ENCODE measurements around the gene SLC66A1. TPM values are rescaled to one million over a fixed set of nuclear protein-coding genes. Genes with fewer than 3 reads are reported as not detected.
A peak's percentile ranks its signal among the peaks of the same experiment; 100 is the strongest.

Gene SLC66A1
- total RNA-seq, 6 experiments from 2014 or later, result 8.4 to 20.6 (median 11.2) TPM

DNA sequence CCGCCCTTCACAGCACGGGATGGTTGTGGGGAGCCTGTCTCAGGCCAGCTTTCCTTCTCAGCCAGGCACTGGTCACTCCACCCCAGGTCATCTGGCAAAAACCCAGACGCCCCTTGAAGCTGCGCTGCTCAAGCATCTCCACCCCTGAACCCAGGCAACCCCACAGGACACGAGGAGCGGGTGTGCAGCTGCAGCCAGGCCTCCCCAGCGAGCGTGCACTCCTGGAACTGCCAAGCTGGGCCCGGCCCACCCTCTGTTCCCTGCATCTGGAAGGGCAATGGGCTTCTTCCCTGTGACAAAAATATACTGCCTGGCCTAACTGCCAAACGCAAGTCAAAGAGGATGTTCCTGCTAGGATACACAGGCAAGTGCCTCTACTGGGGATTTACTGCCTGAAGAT is 39.7 kb downstream of the SLC66A1 start:
- Histone ChIP-seq H3K36me3 (peaks cover 0 to 53% (median 22%) of the 10 kb centered on the region in 4 donors), H3K4me1 (no peaks in the 10 kb centered on the region), H3K27me3 (no peaks in the 10 kb centered on the region), H3K9me3 (no peaks in the 10 kb centered on the region), H3K27ac (no peak overlapping the region), H3K4me3 (no peak overlapping the region)
- intact Hi-C loops (cut with DNase I), result no loop called here
- TF ChIP-seq POLR2A (IDR thresholded peaks at IDR 0.05), result no peak
- TF ChIP-seq, protein P1, sequence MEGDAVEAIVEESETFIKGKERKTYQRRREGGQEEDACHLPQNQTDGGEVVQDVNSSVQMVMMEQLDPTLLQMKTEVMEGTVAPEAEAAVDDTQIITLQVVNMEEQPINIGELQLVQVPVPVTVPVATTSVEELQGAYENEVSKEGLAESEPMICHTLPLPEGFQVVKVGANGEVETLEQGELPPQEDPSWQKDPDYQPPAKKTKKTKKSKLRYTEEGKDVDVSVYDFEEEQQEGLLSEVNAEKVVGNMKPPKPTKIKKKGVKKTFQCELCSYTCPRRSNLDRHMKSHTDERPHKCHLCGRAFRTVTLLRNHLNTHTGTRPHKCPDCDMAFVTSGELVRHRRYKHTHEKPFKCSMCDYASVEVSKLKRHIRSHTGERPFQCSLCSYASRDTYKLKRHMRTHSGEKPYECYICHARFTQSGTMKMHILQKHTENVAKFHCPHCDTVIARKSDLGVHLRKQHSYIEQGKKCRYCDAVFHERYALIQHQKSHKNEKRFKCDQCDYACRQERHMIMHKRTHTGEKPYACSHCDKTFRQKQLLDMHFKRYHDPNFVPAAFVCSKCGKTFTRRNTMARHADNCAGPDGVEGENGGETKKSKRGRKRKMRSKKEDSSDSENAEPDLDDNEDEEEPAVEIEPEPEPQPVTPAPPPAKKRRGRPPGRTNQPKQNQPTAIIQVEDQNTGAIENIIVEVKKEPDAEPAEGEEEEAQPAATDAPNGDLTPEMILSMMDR (IDR thresholded peaks at IDR 0.05), result no peak
- 89% methylated on average over 6 of the region's 10 CpGs for WGBS (ENCODE audit: insufficient coverage, low coverage, low lambda C conversion rate, missing lambda C conversion rate)
- ATAC-seq, result no peak
- DNase-seq, result peak in 1 of 3 donors; percentile 43

DNA sequence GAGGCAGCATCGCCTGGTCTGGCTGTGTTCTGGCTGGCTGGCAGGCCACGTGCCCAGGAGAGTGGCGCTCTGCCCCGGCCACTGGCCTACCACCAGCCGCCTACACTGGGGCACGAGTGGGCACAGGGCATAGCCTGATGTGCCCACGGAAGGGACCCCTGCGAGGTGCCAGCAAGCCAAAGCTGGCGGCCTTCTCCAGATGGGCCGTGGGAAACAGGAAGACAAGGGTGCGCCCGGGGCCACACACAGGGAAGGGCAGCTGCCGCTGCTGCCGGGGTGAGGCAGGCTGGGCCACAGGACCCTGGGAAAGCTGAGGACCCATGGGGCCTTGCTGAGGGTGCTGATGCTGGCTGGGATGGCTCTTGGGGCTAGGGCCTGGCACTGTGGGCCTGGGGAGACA is 40.7 kb downstream of the SLC66A1 start:
- peak in 1 of 3 donors; percentile 48 for DNase-seq
- no peak for TF ChIP-seq POLR2A (IDR thresholded peaks at IDR 0.05)
- TF ChIP-seq, protein P1 (IDR thresholded peaks at IDR 0.05), result no peak
- ATAC-seq, result no peak
- WGBS (ENCODE audit: insufficient coverage, low coverage, low lambda C conversion rate, missing lambda C conversion rate), result no CpG with 5 or more reads among the region's 14 CpGs
- Histone ChIP-seq H3K27me3 (no peaks in the 10 kb centered on the region), H3K9me3 (no peaks in the 10 kb centered on the region), H3K27ac (no peak overlapping the region), H3K36me3 (peaks cover 0 to 53% (median 22%) of the 10 kb centered on the region in 4 donors), H3K4me1 (no peaks in the 10 kb centered on the region), H3K4me3 (no peak overlapping the region)
- intact Hi-C loops (cut with DNase I), result no loop called here

DNA sequence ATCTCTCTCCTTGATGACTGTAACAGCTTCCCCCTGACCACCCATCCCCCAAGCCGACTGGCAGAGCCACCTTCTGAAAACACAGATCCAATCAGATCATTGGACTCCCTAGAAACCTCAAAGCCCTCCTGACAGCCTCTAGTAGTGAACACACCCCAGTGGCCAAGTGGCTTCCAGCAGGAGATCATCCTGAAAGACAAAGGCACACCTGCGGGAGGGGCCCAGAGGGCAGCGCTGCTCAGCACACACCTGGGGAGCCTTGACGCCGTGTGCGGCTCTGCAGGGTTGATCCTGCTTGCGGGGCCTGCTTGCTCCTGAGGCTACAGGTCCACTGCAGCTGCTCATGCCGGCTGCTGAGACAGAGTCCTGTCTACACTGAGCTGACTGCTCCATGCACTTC is 41.5 kb downstream of the SLC66A1 start:
- Histone ChIP-seq H3K9me3 (no peaks in the 10 kb centered on the region), H3K27me3 (no peaks in the 10 kb centered on the region), H3K4me1 (no peaks in the 10 kb centered on the region), H3K4me3 (no peak overlapping the region), H3K27ac (no peak overlapping the region), H3K36me3 (peaks cover 0 to 53% (median 22%) of the 10 kb centered on the region in 4 donors)
- WGBS (ENCODE audit: insufficient coverage, low coverage, low lambda C conversion rate, missing lambda C conversion rate), result no CpG with 5 or more reads among the region's 8 CpGs
- TF ChIP-seq, protein P1 (IDR thresholded peaks at IDR 0.05), result no peak
- no peak for TF ChIP-seq POLR2A (IDR thresholded peaks at IDR 0.05)
- intact Hi-C loops (cut with DNase I), result no loop called here
- DNase-seq (no peak), ATAC-seq (no peak)

DNA sequence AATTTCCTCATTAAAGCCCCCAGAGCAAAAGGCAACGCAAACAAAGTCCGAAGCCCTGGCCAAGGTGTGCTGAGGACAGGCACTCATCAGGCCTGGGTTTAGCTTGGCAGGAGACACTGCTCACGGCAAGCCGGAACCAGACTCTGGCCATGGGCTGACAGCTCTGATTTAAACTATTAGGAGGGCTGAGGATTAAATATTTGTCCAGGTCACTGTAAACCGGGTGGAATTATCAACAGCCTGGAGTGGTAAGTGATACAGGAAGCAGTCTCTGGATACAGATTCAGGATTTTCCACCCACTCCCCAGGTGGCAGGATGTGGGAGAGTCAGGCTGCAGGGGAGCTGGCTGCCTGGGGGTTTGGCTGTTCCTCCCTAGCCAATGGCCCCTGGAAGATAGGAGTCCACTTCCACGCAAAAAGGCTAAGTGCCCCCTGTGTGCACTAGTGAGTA is 42.4 kb downstream of the SLC66A1 start:
- ATAC-seq, result no peak
- Histone ChIP-seq H3K4me1 (no peaks in the 10 kb centered on the region), H3K36me3 (peaks cover 0 to 53% (median 22%) of the 10 kb centered on the region in 4 donors), H3K9me3 (no peaks in the 10 kb centered on the region), H3K27ac (no peak overlapping the region), H3K4me3 (no peak overlapping the region), H3K27me3 (no peaks in the 10 kb centered on the region)
- intact Hi-C loops (cut with DNase I), result no loop called here
- 75% methylated on average over 1 of the region's 6 CpGs for WGBS (ENCODE audit: insufficient coverage, low coverage, low lambda C conversion rate, missing lambda C conversion rate)
- TF ChIP-seq, protein P1 (IDR thresholded peaks at IDR 0.05), result no peak
- no peak for TF ChIP-seq POLR2A (IDR thresholded peaks at IDR 0.05)
- no peak for DNase-seq

DNA sequence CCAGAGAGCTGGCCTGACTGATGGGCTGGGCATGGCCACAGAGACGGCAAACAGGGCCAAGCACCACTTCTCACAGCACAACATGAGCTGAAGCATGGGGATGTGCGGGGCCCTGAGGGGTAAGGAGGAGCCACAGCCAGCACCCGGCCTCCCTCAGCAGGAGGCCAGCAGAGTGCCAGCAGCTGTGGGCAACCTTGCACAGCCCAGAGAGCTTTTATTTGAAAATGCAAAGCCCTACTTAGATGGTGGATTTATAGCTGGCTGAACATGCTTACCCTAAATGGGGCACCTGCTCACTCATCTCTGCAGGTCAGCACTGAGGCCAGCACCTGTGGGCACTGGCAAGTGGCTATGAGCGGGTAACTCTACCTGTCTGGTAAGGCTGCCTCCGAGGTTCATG is 44.1 kb downstream of the SLC66A1 start:
- no peaks in the 10 kb centered on the region for H3K4me1 ChIP-seq
- no peaks in the 10 kb centered on the region for H3K9me3 ChIP-seq
- no peak for DNase-seq
- no peak overlapping the region for H3K4me3 ChIP-seq
- no peaks in the 10 kb centered on the region for H3K27me3 ChIP-seq
- no peak overlapping the region for H3K27ac ChIP-seq
- intact Hi-C loops (cut with DNase I), result no loop called here
- H3K36me3 ChIP-seq, result peaks cover 0 to 45% (median 22%) of the 10 kb centered on the region in 4 donors
- no CpG with 5 or more reads among the region's 5 CpGs for WGBS (ENCODE audit: insufficient coverage, low coverage, low lambda C conversion rate, missing lambda C conversion rate)
- TF ChIP-seq, protein P1 (IDR thresholded peaks at IDR 0.05), result no peak
- TF ChIP-seq POLR2A (IDR thresholded peaks at IDR 0.05), result no peak
- no peak for ATAC-seq
